GM18520 (cell line): ENCODE results near the gene C1orf74.

Experiments
- ATAC-seq: cut with Tn5 transposase; IDR thresholded peaks from one replicate; pipeline ENCODE4 v1.9.1; 2021; ENCODE audit not compliant: unreplicated experiment

Gene C1orf74

DNA sequence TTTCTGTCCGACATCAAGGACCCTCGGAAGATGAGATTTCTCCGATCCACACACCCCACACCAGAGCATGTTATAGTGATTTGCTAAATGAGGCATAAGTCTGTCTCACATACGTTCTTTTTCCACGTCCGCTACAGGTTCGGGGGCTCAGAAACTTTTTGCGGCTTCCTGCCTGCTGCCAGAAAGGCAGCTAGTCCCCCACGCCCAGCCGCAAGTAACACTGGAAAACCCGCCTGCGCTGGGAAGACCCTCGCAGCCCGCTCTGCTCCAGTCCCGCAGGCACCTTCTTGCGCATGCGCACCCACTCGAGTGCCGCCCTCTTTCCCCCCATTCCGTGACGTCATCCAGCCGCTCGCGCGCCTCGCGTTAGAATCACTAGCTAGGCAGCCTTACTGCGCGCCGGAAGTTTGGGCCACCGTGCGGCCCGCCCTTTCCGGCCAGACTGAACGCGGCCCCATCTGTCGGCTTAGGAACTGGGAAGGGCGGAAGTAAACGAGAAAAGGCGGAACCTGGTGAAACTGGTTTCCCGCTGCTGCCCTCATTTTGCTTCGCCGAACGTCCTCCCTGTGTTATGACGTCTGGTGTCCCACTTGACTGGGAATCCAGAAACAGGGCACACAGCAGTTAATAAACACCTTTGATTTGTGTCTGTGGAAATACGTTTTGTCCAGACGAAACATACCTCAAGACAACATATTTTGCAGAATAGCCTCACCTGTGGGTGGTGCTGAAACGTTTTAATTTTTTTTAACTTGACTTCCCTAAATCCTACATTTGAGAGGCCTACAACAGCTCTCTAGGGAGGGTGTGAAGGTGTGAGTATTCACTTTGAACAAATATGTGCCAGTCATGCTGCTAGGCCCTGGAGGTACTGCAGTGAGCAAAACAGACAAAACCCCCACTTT, at the start of gene C1orf74:
Gene C1orf74 (minus strand): TSS at position 295 of the 905 bp plus-strand sequence. CDS start 925 bp downstream, outside the sequence.
- ATAC-seq, result peak; percentile 94

DNA sequence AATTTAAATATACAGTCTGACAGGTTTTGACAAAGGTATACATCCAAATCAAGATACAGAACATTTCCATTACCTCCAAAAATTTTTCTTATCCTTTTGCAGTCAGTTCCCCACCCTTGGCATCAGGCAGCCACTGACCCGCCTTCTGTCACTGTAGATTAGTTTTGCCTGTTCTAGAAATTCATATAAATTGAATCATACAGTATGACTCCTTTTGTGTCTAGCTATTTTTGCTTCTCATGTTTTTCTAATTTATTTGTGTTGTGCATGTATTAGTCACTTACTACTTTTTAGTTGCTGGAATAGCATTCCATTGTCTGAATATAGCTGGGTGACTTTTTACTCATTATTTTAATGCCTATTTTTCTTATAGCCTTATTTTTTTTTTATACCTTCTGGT, 47.3 kb upstream of the C1orf74 start:
- ATAC-seq, result no peak

DNA sequence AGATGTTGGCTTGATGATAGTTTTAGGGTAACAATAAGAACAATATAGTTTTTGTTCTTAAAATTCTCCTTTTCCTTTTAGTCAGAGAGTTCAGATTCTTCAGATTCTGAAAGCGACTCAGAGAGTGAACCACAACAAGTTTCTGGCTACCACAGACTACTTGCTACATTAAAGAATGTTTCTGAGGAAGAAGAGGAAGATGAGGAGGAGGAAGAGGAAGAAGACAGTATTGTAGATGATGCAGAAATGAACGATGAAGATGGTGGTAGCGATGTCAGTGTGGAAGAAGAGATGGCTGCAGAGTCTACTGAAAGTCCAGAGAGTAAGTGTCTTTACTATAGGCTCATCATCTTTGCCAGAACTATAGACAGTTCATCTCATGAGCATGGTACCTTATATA, 46.4 kb upstream of the C1orf74 start:
- ATAC-seq, result no peak

DNA sequence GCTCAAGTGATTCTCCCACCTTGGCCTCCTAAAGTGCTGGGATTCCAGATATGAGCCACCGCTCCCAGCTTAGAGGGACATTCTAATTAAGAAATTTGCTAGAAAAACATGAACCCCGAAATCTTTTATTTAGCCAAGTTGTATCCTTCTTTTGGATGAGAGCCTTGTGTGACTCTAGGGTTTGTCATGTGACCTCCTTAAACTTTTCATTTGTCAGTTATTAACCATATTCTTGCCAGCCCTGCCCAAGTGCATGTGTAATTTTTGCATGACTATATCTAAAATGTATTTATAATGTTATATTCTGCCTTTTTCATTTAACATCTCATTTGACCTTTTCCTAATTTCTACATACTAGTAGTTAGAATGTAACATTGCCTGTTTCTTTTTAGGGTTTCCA, 45.4 kb upstream of the C1orf74 start:
- no peak for ATAC-seq

DNA sequence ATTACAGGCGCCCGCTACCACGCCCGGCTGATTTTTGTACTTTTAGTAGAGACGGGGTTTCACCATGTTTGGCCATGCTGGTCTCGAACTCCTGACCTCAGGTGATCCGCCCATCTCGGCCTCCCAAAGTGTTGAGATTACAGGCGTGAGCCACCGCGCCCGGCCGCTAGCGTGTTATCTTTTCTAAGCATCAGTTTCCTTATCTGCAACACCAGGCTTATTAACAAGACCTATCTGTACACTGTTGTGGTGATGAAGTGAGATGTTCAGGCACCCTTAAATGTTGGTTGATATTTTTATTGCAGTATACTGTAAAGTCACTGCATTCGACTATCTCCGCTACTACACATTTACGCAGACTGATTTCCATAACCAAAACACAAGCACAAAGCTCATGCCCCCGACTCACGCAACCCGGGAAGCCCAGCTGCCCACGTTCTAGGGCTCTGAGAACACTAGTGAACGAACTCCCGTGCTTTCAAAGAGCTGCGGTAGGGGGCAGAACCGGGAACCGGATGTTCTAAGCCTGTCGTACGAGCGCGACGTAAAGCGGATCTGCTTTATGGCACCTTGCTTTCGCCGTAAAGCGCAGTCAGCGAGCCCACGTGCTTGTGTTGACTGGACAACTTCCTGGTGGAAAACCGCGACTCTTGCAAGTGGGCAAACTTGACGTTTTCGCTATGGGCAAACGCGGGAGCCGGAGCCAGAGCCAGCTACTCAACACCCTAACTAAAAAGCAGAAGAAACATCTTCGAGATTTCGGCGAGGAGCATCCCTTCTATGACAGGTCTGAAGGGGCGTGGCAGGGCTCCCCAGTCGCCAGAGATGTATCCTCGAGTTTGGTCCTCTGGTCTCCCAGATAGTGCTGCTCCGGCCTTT, 43.3 kb upstream of the C1orf74 start, which contains the start of gene UTP25:
Gene UTP25 (plus strand): TSS at position 589 of the 879 bp plus-strand sequence. CDS start 92 bp downstream, at position 681.
- peak; percentile 82 for ATAC-seq

DNA sequence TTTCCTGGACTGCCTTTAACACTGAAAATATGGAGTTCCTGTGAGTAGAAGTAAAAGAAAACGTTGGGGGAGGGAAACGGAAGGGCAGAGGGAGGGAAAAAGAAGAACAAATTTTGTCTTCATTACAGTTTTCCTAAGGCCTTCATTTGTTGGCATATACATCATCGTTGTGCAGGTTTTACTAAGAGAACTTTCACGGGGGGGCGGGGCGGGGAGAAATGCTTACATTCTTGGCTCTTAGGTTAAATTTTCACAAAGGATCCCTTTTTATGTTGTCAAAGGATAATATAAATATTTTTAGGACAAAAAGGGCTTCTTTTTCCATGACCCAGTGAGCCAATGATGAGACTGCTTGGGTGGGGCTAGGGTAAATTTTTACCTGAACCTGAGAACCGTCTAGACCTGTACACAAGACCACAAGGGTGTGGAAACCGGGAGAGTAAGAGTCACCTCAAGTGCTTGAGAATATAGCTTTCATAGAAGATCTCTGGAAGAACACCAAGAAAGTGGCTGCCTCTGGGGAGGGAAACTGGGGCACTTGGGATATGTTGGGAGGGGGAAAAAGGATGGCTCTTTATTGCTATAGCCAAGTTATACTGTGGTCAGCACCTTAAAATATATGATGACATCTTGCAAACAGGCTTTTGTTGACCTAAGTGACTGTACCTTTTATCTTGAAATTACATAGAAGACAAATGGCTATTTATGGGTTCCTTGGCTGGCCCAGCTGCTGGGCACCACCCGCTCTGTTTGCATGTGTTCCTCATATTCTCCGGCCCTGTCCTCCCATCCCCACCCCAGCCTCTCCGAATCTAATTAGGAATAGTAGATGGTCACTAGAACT, 41.5 kb upstream of the C1orf74 start:
- ATAC-seq, result no peak

DNA sequence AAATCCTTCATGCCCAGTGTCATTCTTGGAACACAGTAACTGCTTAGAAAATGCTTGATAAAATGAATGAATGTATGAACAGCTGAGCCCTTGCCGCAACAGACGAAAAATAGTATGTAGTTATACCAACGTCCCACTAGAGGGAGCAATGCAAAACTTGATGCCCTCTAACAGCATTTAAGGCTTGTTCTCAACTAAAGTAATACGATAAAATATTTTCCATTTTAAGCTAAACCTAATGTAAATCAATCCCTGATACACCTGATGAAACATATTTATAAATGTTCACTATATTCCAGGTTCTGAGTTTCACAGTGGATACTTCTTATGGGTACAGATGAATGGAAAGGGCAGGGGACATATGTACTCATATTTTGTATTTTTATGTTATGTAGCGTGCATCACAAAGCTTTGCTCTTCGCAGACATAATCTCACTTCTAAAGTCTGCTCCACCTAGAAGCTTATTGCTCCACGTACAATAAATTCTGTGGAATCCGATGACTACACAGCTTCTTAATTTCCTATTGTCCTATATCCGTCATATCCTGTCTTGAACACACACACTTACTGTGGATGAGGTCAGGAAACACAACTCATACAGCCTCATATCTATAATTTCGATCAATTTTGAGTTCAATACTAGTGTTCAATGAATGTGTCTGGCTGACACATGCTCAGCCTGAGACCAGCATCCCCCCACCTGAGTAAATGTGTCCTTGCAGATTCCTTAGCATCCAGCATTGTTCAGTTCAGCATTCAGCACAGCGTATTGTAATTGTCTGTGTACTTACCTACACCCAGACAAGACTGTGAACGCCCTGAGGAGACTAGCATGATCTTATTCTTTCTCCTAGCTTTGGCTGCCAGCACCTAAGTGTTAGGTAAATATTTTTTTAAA, 39.0 kb upstream of the C1orf74 start:
- ATAC-seq, result no peak

DNA sequence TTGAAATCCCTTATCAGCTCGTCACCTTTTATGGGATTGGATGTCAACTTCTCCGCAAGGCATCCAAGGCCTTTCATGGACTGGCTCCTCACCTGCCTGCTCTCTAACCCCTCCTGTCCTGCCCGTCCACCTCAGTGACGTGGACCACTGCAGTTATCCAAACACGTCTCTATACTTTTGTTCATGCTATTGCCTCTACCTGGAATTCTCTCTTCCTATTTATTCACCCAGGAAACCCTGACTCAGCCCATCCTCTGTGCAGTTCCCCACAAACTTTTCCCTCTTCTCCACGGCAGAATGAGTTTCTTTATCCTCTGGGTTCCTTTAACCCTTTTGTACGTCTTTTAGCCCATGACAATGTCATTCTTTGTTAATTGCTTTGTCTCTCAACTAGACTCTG, 38.3 kb upstream of the C1orf74 start:
- ATAC-seq, result no peak

DNA sequence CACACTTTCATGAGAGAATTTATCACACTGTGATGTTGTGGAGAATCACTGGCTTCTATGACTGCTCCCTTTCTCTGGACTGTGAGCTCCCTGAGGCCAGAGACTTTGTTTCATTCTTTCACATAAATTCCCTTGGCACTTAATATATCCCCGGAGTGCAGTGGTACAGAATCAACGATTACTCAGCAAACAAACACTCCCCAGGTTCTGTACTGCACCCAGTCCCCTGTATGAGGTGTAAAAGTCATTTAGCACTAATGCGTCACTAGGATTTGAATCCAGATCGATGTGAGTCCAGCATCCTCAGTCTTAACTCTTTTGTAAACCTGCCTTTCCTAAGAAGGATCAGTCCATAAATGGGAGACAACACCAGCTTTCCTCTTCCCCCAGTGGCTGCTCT, 36.6 kb upstream of the C1orf74 start:
- ATAC-seq, result no peak

DNA sequence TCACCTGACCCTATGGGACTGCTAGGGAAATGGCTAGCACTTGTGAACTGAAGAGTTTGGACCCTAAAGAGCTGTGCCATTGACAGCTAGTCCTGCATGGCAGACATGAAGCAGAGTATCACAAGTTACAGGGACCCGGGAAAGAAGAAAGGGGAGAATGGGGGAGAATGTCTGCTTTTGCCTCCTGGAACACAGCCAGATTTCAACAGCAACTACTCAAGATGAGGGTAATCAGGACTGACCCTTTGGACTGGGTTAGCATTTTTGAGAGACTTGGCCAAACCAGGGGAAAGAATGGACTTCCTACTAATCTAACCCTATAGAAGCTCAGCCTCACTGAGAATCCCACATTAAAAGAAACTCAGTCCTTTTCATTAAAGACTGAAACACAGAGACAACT, 34.7 kb upstream of the C1orf74 start:
- no peak for ATAC-seq

DNA sequence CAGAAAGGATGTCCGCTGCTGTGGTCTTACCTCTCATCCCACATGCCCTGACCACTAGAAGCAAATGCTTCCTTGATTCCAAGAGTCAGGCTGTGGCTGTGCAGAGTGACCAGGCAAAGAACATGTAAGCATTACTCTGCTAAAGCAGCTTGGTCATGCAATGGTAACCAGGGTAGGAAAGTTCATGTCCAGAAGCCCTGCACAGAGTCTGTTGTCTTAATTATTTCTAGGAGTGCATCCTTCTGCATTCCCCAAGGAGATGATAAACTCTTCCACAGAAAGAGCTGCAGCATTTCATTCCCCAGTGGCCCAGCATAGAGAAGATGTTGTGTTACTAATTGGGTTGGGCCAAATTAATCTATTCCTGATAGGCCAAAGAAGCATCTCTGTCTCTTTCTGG, 33.3 kb upstream of the C1orf74 start:
- ATAC-seq, result no peak

DNA sequence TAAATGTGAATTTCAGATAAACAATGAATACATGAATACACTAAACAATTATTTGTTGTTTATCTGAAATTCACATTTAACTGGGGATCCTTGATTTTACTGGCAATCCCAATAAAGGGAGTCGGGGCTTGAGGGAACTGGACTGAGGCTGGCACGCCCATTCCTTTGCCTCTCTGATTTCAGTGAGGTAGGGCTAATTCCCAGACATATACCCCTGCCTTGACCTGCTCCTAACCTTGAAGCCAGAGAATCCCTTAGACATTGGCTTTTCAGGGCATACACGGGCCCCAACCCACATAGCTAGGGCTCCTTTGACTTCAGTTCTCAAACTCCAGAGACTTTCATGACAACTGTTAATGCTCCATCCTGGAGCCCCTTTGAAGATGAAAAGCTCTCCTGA, 32.6 kb upstream of the C1orf74 start:
- no peak for ATAC-seq

DNA sequence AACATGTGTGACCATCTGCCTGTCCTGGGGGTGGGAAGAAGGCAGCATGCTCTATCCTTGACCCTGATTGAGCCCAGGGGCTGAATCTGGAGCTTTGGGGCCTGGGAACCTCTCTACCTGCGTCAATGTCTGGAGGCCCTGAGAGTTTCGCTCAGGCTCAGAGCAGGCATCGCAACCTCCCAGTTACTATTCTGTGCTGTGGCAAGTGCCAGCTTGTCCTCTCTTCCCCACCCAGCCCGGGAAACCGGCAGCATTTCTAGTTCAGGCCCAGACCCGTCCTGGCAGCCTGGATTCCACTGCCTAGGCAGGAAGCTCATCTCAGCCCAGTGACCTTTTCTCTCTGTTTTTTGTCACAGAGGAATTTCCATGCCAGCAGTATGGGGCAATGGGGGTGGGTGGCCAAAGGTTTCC, 31.6 kb upstream of the C1orf74 start:
- ATAC-seq, result no peak

DNA sequence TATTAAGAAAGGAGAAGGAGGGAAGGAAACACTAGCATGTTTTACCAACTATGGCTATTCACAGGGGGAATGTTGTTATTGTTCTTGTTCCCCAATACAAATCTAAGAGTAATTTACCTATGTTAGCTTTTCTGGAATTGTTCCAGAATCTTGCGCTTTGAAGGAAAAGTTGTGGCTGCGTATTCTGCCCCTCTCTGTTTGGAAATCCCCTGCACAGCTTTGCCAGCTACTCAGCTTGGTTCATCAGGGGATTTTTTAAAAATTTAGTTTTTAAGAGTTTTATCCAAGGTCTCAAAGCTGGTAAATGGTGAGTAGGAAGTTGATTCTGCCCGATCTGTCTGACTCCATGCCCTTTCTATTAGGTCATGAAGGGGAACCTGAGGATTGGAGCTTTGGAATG, 31.1 kb upstream of the C1orf74 start:
- no peak for ATAC-seq

DNA sequence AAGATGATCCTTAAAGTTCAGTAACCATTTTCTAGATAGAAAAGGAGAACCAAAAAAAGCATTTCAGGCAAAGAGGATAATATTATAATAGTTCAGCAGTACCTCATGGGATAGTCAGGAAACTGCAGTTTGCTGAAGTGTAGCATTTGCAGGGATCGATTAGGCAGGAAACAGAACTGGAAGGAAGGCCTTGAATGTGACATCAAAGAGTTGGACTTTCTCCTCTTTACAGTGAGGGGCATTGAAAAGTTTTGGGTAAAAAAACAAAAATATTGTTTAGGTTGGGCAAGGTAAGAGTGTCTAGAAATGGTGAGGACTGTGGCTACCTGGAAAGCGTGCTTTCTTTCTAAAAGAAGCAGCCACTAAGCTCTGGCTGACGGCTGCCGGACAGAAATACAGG, 29.5 kb upstream of the C1orf74 start:
- no peak for ATAC-seq

DNA sequence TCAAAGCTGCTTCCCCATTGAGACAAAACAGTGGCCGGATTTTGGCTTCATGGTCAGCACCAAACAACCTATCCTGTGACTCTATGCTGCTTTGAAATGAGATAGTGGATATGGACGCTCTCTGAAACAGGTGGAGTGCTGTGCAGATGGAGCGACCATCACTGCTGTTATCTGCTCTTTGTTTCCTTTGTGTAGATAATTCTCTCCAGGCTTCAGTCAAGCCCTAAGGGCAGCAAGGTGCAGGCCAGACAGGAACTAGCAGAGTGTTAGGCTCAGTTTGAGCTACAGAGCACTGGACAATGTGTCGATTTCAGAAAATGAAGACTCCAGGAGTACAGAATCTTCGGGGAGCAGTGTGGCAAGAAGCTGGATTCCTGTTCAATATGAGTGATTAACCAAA, 26.4 kb upstream of the C1orf74 start:
- no peak for ATAC-seq

DNA sequence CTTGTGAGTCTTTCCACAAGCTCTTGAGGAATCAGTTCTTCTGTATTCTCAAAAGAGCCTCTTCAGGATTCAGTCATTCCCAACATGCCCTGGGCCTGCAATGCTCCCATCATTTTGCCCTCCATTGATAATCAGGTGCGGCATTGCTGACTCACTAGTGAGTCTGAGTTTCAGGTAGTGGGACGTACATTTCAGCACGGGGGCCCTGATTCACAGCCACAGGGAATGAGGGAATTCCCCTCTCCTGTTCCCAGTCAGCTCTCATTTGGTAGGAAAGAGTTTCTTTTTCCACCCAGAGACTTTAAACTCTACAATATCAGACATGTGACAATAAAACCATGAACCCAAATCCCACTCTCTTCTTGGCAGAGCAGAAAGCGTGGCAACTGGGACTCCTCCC, 25.3 kb upstream of the C1orf74 start:
- no peak for ATAC-seq

DNA sequence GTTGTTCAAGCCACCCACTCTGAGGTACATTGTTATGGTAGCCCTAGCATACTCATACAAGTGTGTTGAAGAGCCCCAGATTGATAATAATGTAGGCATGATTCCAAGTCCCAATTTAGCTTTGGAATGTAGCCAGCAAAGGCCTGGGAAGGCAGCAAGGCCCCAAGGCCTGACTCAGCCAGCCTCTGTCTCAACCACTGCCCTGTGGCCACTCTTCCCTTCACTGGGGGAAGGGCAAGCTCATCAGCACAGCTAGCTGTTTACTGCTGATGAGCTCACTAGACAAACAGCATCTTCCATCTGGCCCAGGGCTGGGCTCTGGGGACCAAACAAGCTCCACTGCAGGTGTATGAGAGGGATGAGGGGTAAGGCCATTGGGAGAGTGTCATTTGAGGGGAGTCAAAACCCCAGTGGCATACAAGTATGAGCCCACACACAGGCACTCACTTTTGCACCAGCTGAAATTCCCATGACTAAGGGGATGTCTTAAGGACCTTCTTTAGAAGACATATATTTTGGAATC, 23.8 kb upstream of the C1orf74 start:
- ATAC-seq, result no peak

DNA sequence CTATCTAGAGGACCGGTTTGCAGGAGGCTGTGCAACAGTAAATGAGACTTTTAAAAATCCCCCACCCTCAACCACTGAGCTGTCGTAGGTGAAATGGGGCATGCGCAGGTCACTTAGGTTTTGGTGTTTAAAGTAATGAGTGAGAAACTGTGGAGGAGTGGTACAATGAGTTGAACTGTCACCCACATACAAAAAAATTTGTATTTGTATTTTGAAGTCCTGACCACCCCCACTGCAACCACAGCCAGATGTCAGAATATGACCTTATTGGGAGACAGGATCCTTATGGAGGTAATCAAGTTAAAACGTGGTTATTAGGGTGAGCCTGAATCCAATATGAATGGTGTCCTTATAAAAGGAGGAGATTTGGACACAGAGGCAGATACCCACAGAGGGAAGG, 23.1 kb upstream of the C1orf74 start:
- no peak for ATAC-seq
